ENCODE measurements around the gene MISFA. TPM values are rescaled to one million over a fixed set of nuclear protein-coding genes. Genes with fewer than 3 reads are reported as not detected.
"Not testable (repeated sequence)": the region's sequence is repeated elsewhere in the genome, so short reads cannot be mapped to it uniquely, and the experiment has no call there.

Gene MISFA
- total RNA-seq, 1 donor from 2014 or later, result 4.4 TPM

DNA sequence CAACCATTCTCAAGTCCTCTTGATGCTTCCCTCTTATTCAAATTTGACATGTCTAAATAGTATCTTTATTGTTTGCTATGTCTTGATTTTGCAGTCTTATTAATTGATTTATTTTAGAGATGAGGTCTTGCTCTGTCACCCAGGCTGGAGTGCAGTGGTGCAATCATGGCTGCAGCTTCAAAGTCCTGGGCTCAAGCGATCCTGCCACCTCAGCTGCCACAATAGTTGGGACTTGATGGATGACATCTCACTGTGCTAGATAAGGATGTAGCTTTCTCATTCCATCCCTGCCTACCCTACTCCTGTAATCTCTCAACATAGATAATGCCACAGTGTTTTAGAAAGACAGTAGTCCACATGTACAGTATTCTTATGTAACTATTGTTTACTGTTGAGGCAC lies 42.1 kb downstream of the MISFA start:
- no peak overlapping the region for H3K27ac Mint-ChIP-seq (ENCODE audit: unreplicated experiment)
- H3K4me1 Mint-ChIP-seq, result no peaks in the 10 kb centered on the region
- DNase-seq (ENCODE audit: low read depth, low spot score), result no peak
- peaks cover 61% of the 10 kb centered on the region for H3K27me3 Mint-ChIP-seq (ENCODE audit: low read depth)
- H3K4me3 Mint-ChIP-seq, result no peak overlapping the region
- H3K9me3 Mint-ChIP-seq, result no peaks in the 10 kb centered on the region
- no peaks in the 10 kb centered on the region for H3K36me3 Mint-ChIP-seq (ENCODE audit: low read depth)
- no peak for TF ChIP-seq CTCF (conservative IDR thresholded peaks at IDR 0.05)

GRCh38 chr11:18643034-18643433 lies 43.4 kb downstream of the MISFA start:
- H3K27ac Mint-ChIP-seq (ENCODE audit: unreplicated experiment); H3K36me3 Mint-ChIP-seq (ENCODE audit: low read depth); H3K4me3 Mint-ChIP-seq; DNase-seq (ENCODE audit: low read depth, low spot score); H3K4me1 Mint-ChIP-seq; H3K9me3 Mint-ChIP-seq: not testable (repeated sequence)
- H3K27me3 Mint-ChIP-seq (ENCODE audit: low read depth), result peaks cover 50% of the 10 kb centered on the region

GRCh38 chr11:18650353-18650752 lies 50.8 kb downstream of the MISFA start:
- H3K4me1 Mint-ChIP-seq, result no peaks in the 10 kb centered on the region
- H3K27me3 Mint-ChIP-seq (ENCODE audit: low read depth), result peaks cover 3% of the 10 kb centered on the region
- no peaks in the 10 kb centered on the region for H3K36me3 Mint-ChIP-seq (ENCODE audit: low read depth)
- peaks cover 3% of the 10 kb centered on the region for H3K9me3 Mint-ChIP-seq
- peak overlapping the region; percentile 4 for H3K27ac Mint-ChIP-seq (ENCODE audit: unreplicated experiment)
- TF ChIP-seq CTCF (conservative IDR thresholded peaks at IDR 0.05), result no peak
- no peak overlapping the region for H3K4me3 Mint-ChIP-seq
- DNase-seq (ENCODE audit: low read depth, low spot score), result no peak

- Mint-ChIP-seq H3K9me3 (peaks cover 3% of the 10 kb centered on the region), H3K4me3 (no peak overlapping the region), H3K4me1 (no peaks in the 10 kb centered on the region), H3K27me3 (ENCODE audit: low read depth) (peaks cover 3% of the 10 kb centered on the region), H3K27ac (ENCODE audit: unreplicated experiment) (no peak overlapping the region), H3K36me3 (ENCODE audit: low read depth) (no peaks in the 10 kb centered on the region)
- peak; percentile 65 for TF ChIP-seq CTCF (conservative IDR thresholded peaks at IDR 0.05)
- peak; percentile 25 for DNase-seq (ENCODE audit: low read depth, low spot score)
Measured at GRCh38 chr11:18650859-18651557, 51.4 kb downstream of the MISFA start.

Other genes starting within 250 kb of the MISFA start
- 297 and 353 TPM in 2 replicates for gene LDHA, start 205.2 kb upstream of the MISFA start, total RNA-seq
- 0.93 and 1.2 TPM in 2 replicates for gene LDHC, start 187.5 kb upstream of the MISFA start, total RNA-seq
- gene LDHAL6A, start 143.9 kb upstream of the MISFA start, total RNA-seq, result not detected in 2 replicates
- 45.8 and 55.2 TPM in 2 replicates for gene TSG101, start 72.8 kb upstream of the MISFA start, total RNA-seq
- gene UEVLD, start 11.1 kb upstream of the MISFA start, total RNA-seq, result 10.2 and 11.1 TPM in 2 replicates
- 15.7 and 17.2 TPM in 2 replicates for gene SPTY2D1, start 34.6 kb downstream of the MISFA start, total RNA-seq
- gene TMEM86A, start 99.0 kb downstream of the MISFA start, total RNA-seq, result 1.5 and 1.7 TPM in 2 replicates
- 0.19 and 0.50 TPM in 2 replicates for gene IGSF22, start 126.4 kb downstream of the MISFA start, total RNA-seq
- gene PTPN5, start 192.0 kb downstream of the MISFA start, total RNA-seq, result 6.1 and 6.4 TPM in 2 replicates

Data from neural crest cell (in vitro differentiated cells).